GM13976 (cell line): Measurements from ENCODE around the gene AURKA.

Experiments
- DNase-seq: peaks from one replicate; pipeline ENCODE4 v3.0.0; 2012; ENCODE audit warnings: low spot score
- CTCF ChIP-seq: IDR thresholded peaks from 2 replicates; pipeline ENCODE4 v1.5.1; 2012; ENCODE audit warnings: borderline replicate concordance, mild to moderate bottlenecking; ENCODE audit not compliant: insufficient read depth; ENCODE audit errors: extremely low read depth, missing control alignments, control extremely low read depth
- in situ Hi-C: fragments of 300-500 bp; cut with MboI; formaldehyde crosslinking; loops from one replicate; pipeline ENCODE4 v1.12.0; 2022; ENCODE audit warnings: low sequenced_read_pairs, mixed read lengths, inconsistent platforms; ENCODE audit not compliant: unreplicated experiment

AURKA gene

DNA sequence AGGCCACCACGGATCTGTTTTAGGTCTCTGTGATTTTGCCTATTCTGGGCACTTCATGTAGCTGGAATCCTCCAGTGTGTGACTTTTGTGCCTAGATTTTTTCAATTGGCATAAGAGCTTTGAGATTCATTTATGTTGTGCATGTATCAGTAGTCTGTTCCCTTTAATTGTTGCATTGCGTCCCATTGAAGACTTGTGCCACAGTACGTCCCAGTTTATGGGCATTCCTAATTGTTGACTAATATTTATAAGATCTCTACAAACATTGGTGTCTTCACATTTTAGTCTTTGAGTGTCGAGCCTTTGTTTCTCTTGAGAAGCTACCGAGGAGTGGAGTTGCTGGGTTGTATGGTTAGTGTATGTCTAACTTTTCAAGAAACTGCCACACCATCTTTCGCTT, 33.9 kb downstream of the AURKA start:
- TF ChIP-seq CTCF: no peak
- in situ Hi-C loops: no loop called here
- DNase-seq: no peak

- in situ Hi-C loops: no loop called here
- TF ChIP-seq CTCF: no peak
- DNase-seq: no peak
Observed at GRCh38 chr20:56353356-56353755, 38.7 kb downstream of the AURKA start.

GRCh38 chr20:56352345-56353055, 39.5 kb downstream of the AURKA start:
- in situ Hi-C loops: no loop called here
- no peak for DNase-seq
- TF ChIP-seq CTCF: no peak

DNA sequence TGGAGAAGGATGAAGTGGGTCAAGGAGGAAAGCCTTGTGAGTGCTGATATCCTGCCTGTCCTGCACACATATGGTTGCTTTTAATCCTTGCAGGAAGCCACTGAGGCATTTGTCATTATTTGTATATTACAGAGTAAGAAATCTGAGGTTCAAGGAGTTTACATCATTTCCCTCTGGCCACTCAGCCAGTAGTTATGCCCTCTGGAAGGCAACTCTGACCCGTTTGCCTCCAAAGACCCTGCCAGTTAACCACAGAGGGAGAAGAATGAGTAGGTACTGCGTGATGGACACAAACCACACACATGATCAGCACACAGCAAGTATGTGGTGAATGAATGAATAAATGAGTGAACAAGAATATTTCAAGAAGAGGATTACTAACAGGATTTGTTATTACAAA, 41.2 kb downstream of the AURKA start:
- TF ChIP-seq CTCF: no peak
- in situ Hi-C loops: no loop called here
- DNase-seq: no peak

- no peak for TF ChIP-seq CTCF
- in situ Hi-C loops: loop anchor here (25.0 kb wide), 1 partner anchor 1686 kb away; no protein-coding TSS in a partner anchor
- DNase-seq: no peak
Observed at GRCh38 chr20:56348746-56349145, 43.3 kb downstream of the AURKA start.

- TF ChIP-seq CTCF: no peak
- no peak for DNase-seq
- in situ Hi-C loops: loop anchor here (25.0 kb wide), 1 partner anchor 1686 kb away; no protein-coding TSS in a partner anchor
Observed at GRCh38 chr20:56348305-56348693, 43.7 kb downstream of the AURKA start.
